HG02885 (cell line): Measurements from ENCODE around the gene TMPRSS2.
"Not testable (repeated sequence)": the region's sequence is repeated elsewhere in the genome, so short reads cannot be mapped to it uniquely, and the experiment has no call there.

Experiments used
- ATAC-seq: cut with Tn5 transposase; IDR thresholded peaks from one replicate; pipeline ENCODE4 v1.9.1; 2021; ENCODE audit warnings: mild to moderate bottlenecking; ENCODE audit not compliant: unreplicated experiment, poor library complexity

The TMPRSS2 gene

GRCh38 chr21:41431788-41432548 is 76.0 kb downstream of the TMPRSS2 start:
- ATAC-seq, result peak; percentile 84

DNA sequence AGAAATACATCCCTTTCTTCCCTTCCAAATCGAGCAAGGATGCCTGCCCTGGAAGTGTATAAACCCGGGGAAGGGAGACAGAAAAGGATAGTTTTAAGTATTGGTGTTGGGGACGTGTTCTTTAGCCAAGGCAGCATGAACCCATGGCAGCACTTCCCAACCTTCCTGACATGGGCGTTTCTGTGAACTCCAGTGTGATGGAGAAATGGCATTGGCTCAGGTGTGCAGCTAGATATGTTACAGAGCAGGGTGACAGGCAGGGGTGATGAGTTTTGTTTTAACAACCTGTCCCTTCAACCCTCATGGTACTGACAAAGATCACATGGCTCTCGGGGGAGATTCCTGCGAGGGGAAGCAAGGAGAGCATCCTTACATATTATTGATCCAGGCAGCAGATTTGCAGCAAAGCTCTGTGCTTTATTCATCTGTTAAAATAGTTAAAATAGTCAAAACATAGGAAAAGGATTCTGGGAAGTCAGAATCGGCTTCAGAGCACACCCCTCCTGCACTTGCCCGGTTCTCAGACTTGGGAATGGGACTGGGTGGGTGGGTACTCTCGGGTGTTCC is 78.0 kb downstream of the TMPRSS2 start:
- no peak for ATAC-seq

DNA sequence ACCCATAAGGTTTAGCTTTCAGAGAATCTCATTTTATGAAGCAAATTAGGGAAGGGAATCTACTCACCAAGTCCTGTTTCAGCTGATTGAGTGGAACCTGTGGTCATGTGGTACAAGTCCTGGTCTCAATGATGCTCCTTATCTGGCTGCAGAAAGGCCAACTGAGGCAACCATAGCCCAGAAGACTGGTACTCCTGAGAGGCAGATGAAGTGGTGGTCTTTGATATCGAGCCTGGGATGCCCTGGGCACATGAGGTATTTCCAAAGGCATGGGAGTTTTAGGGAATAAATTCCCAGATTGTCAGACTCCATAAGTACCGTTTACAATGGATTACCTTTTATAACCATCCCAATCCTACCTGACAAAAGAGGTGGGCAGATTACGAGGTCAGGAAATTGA is 78.7 kb downstream of the TMPRSS2 start:
- ATAC-seq, result no peak

GRCh38 chr21:41428847-41429246 is 79.1 kb downstream of the TMPRSS2 start:
- ATAC-seq, result no peak

DNA sequence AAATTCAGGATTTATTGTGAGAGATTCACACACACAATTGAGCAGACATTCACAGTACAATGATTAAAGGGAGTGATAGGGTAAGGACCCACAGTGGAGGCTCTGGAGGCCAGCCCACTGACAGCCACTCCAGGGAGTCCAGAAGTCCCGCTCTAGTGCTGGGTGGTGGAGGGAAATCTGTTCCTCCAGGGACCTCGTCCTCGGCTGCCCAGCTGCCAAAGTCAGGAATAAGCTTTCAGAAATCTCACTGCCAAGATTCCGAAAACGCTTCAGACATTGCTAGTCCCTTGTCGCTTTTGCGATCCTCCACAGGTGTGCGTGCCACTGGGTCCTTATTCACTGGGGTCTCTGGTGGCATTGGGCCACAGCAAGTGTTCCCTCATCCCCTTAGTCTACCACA is 79.6 kb downstream of the TMPRSS2 start:
- ATAC-seq, result no peak

- no peak for ATAC-seq
These were observed 80.4 kb downstream of the TMPRSS2 start for GRCh38 chr21:41427556-41427955.

- no peak for ATAC-seq
These were observed 81.1 kb downstream of the TMPRSS2 start for GRCh38 chr21:41426676-41427404.

DNA sequence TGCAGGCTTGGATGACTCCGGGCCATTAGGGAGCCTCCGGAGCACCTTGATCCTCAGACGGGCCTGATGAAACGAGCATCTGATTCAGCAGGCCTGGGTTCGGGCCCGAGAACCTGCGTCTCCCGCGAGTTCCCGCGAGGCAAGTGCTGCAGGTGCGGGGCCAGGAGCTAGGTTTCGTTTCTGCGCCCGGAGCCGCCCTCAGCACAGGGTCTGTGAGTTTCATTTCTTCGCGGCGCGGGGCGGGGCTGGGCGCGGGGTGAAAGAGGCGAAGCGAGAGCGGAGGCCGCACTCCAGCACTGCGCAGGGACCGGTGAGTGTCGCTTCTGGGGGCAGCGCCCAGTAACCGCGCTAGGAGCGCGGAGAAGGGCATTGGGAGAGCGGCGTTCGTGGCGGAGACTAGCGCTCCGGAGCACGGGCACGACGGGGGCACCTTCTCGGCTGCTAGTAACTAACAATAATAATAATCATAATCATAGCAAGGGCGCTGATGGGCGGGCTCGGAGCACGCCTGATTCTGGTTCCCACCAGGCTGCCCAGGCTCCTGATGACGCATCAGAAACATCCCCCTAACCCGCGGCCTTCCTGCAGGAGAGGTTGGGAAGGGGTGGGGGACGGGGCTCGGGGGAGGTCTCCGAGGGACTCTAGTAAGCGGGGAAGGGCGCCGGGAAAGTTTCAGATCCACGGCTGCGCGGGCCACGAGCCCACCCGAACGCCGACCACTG is 81.8 kb downstream of the TMPRSS2 start, which contains the start of gene MX1:
TSS of gene MX1 (plus strand) at position 286 of the 722 bp plus-strand sequence. CDS start 5,832 bp downstream, outside the sequence.
- ATAC-seq, result peak; percentile 82

DNA sequence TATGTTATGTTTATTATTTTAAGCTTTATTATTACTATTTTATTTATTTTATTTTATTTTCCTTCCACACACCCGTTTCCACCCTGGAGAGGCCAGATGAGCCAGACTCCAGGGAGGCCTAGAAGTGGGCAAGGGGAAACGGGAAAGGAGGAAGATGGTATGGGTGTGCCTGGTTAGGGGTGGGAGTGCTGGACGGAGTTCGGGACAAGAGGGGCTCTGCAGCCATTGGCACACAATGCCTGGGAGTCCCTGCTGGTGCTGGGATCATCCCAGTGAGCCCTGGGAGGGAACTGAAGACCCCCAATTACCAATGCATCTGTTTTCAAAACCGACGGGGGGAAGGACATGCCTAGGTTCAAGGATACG is 82.4 kb downstream of the TMPRSS2 start:
- ATAC-seq, result no peak

DNA sequence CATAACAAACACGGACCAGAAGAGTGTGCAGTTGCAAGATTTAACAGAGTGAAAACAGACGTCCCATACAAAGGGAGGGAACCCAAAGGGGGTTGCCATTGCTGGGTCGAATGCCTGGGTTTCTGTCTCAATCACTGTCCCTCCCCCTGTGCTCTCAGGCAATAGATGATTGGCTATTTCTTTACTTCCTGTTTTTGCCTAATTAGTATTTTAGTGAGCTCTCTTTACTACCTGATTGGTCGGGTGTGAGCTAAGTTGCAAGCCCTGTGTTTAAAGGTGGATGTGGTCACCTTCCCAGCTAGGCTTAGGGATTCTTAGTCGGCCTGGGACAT is 84.7 kb downstream of the TMPRSS2 start:
- ATAC-seq, result not testable (repeated sequence)

DNA sequence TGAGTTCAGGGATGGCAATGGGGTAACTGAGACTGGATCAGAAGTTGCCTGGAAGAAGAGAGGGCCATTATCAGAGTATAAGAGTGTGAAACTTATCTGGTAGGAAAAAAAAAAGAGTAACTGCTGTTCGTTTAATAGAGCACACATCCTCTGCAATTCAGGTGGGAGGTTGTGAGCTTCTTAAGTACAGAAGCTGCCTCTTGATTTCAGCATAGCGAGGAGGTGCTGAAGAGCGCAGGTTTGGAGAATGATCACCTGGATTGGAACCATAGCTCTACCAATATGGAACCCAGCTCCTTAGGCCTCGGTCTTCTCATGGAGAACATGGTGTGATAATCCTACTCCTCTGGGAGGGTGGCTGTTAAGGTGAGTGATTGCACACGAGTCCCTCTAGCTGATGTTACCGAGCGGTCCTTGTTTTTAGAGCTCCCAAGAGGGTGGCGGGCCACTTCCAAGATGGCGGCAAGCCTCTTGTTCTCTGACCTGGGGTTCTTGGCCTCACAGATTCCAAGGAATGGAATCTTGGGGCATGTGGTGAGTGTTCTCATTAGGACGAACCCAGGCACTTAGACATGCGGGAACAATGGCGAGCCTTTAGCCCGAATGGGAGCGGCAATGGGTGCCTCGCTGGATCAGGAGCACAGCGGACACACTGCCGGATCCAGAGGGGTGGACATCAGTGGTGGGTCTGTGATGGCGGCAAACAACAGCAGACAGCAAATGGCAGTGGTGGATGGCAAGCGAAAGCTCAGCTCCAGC is 85.2 kb downstream of the TMPRSS2 start:
- no peak for ATAC-seq

GRCh38 chr21:41420998-41421397 is 87.0 kb downstream of the TMPRSS2 start:
- not testable (repeated sequence) for ATAC-seq

DNA sequence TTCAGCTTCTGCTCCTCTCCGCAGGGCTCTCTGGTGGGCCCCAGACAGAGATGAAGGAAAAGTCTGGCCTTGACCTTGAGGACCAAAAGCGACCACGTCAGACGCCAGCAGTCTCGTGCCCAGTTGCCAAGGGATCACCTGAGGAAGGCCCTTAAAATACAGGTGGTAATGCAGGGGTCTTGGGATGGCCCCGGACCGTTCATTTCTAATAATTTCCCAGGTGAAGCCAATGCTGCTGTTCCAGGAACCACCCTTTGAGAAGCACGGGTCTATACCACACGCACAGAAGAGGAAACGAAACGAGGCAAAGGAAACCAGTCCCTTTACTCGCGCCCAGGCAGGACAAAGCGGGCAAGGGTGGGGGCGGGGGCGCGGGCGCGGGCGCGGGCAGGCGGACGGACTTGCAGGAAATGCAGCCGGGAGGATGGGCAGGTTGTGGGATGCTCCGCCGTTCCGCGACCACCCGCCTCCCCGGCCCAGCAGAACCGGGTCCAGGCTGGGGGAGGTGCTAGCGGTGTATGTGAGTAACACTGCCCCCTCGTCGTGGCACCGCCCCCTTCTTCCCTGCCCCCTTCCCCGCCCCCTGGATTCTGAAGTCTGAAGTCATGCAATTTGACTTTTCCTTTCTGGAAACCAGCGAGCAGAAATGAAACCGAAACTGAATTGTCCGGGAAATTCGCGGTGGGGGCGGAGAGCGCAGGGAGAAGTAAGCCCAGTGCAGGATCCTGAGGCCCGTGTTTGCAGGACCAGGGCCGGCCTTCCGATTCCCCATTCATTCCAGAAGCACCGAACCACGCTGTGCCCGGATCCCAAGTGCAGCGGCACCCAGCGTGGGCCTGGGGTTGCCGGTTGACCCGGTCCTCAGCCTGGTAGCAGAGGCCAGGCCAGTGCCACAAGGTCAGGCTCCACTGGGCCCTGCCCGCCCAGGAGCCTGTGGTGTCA is 87.8 kb downstream of the TMPRSS2 start:
- ATAC-seq, result peak; percentile 75

- no peak for ATAC-seq
These were observed 88.8 kb downstream of the TMPRSS2 start for GRCh38 chr21:41418956-41419680.

- ATAC-seq, result no peak
These were observed 89.6 kb downstream of the TMPRSS2 start for GRCh38 chr21:41418393-41418792.

DNA sequence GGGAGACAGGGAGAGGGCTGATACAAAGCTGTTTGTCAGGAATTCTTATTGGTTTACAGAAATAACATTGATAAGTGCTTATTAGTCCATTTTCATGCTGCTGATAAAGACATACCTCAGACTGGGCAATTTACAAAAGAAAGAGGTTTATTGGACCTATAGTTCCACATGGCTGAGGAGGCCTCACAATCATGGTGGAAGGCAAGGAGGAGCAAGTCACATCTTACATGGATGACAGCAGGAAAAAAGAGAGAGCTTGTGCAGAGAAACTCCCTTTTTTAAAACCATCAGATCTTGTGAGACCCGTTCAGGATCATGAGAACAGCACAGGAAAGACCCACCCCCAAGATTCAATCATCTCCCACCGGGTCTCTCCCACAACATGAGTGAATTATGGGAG is 90.5 kb downstream of the TMPRSS2 start:
- ATAC-seq, result not testable (repeated sequence)
